OCI-LY7 (cell line): ENCODE measurements around the gene PPP1R12C. TPM values are rescaled to one million over a fixed set of nuclear protein-coding genes. Genes with fewer than 3 reads are reported as not detected.
"Not testable (repeated sequence)": the region's sequence is repeated elsewhere in the genome, so short reads cannot be mapped to it uniquely, and the experiment has no call there.

ENCODE experiments used
- BruUV-seq: library from RNA; stranded (reverse); fragments of 400-500 nt; replicated peaks from 2 replicates; lab custom pipeline; 2021; lab: Mats Ljungman, UMichigan
- CTCF ChIA-PET: fragments of 300-600 bp; sonication (Branson Sonifier 250); formaldehyde crosslinking; loops from one replicate; lab custom pipeline; 2022; ENCODE audit warnings: antibody characterized with exemption; ENCODE audit not compliant: unreplicated experiment; lab: Charles Lee
- POLR2A ChIA-PET: fragments of 300-600 bp; sonication (Branson Sonifier 250); formaldehyde crosslinking; loops from one replicate; lab custom pipeline; 2022; ENCODE audit warnings: antibody characterized with exemption; lab: Charles Lee
- DNase-seq: peaks from one replicate; pipeline ENCODE4 v3.0.0-alpha.2; 2015; ENCODE audit warnings: low spot score
- H2AFZ ChIP-seq: fragments of 200-600 bp; sonication (generic), shearing (Covaris generic); 2 replicates; pipeline ENCODE4 v1.6.1; 2014; ENCODE audit warnings: mild to moderate bottlenecking, antibody characterized with exemption, low read length, moderate library complexity
- H3K27ac ChIP-seq: fragments of 200-600 bp; sonication (generic); 2 replicates; pipeline ENCODE4 v1.5.1; 2014; ENCODE audit warnings: mixed run types, low read depth, mild to moderate bottlenecking, moderate library complexity, low read length, inconsistent platforms; ENCODE audit not compliant: poor library complexity, severe bottlenecking
- H3K36me3 ChIP-seq: fragments of 200-600 bp; sonication (generic); 2 replicates; pipeline ENCODE4 v1.6.1; 2014; ENCODE audit warnings: mild to moderate bottlenecking, antibody characterized with exemption, low read length, moderate library complexity, mixed read lengths; ENCODE audit not compliant: insufficient read depth
- H3K4me1 ChIP-seq: fragments of 200-600 bp; sonication (generic); 2 replicates; pipeline ENCODE4 v1.5.1; 2014; ENCODE audit warnings: mild to moderate bottlenecking, low read length; ENCODE audit not compliant: insufficient read depth, poor library complexity, severe bottlenecking
- H3K4me2 ChIP-seq: fragments of 200-600 bp; sonication (generic); 2 replicates; pipeline ENCODE4 v1.6.1; 2014; ENCODE audit warnings: mild to moderate bottlenecking, low read length
- H3K4me3 ChIP-seq: fragments of 200-600 bp; sonication (generic); 2 replicates; pipeline ENCODE4 v1.5.1; 2014; ENCODE audit warnings: mild to moderate bottlenecking, low read depth, low read length; ENCODE audit not compliant: poor library complexity, severe bottlenecking
- H3K79me2 ChIP-seq: fragments of 200-600 bp; sonication (generic); 2 replicates; pipeline ENCODE4 v1.6.1; 2016; ENCODE audit warnings: low read depth, mild to moderate bottlenecking, low read length, moderate library complexity, mixed read lengths; ENCODE audit not compliant: insufficient read depth
- H3K9me2 ChIP-seq: fragments of 200-600 bp; sonication (generic); 2 replicates; pipeline ENCODE4 v1.6.1; 2016; ENCODE audit warnings: mild to moderate bottlenecking, low read length, mixed read lengths; ENCODE audit not compliant: insufficient read depth
- H3K9me3 ChIP-seq: fragments of 200-600 bp; sonication (generic); 2 replicates; pipeline ENCODE4 v1.6.1; 2014; ENCODE audit warnings: mild to moderate bottlenecking, mixed run types, low read length, mixed read lengths
- H4K20me1 ChIP-seq: fragments of 200-600 bp; sonication (generic); 2 replicates; pipeline ENCODE4 v1.6.1; 2014; ENCODE audit warnings: mild to moderate bottlenecking, antibody characterized with exemption, low read length, moderate library complexity, mixed read lengths; ENCODE audit not compliant: insufficient read depth
- CTCF ChIP-seq: fragments of 200-600 bp; sonication (generic); conservative IDR thresholded peaks from 2 replicates; pipeline ENCODE4 v1.5.1; 2014; ENCODE audit warnings: mild to moderate bottlenecking, antibody characterized with exemption, low read length, moderate library complexity, mixed read lengths
- EZH2phosphoT487 ChIP-seq: fragments of 200-600 bp; sonication (generic); IDR thresholded peaks from 2 replicates; pipeline ENCODE4 v1.6.1; 2018; ENCODE audit warnings: low read depth, borderline replicate concordance, mild to moderate bottlenecking, mixed run types, antibody characterized with exemption, low read length, moderate library complexity, mixed read lengths
- intact Hi-C: fragments of 100-400 bp; cut with micrococcal nuclease; formaldehyde crosslinking; loops from one replicate; pipeline ENCODE4 v1.10.0; 2022; ENCODE audit not compliant: unreplicated experiment
- total RNA-seq, 2 experiments: library from RNA; depleted of rRNA in 1 of 2; stranded (reverse); fragments of >200 nt in 1 of 2; shearing (Covaris generic) in 1 of 2; gene quantifications; 2 replicates each; pipeline ENCODE4 v1.2.3, GENCODE V29; 2014 to 2022

Gene PPP1R12C
- total RNA-seq, 2 experiments from 2014 or later, result 177 to 211 TPM

GRCh38 chr19:55111238-55111831 is 6.1 kb downstream of the PPP1R12C start:
- no TSS peak for BruUV-seq
- H3K36me3 ChIP-seq, result peaks cover 75% of the 10 kb centered on the region
- intact Hi-C loops, result no loop called here
- H3K27ac ChIP-seq, result no peak overlapping the region
- no peaks in the 10 kb centered on the region for H3K9me3 ChIP-seq
- ChIA-PET POLR2A (no interaction called here), CTCF (no interaction called here)
- H3K4me3 ChIP-seq, result no peak overlapping the region
- peaks cover 34% of the 10 kb centered on the region for H3K4me1 ChIP-seq
- no peak for TF ChIP-seq CTCF
- no peak for TF ChIP-seq EZH2phosphoT487
- no peaks in the 10 kb centered on the region for H3K9me2 ChIP-seq
- no peak overlapping the region for H2AFZ ChIP-seq
- H4K20me1 ChIP-seq, result peaks cover 19% of the 10 kb centered on the region
- H3K79me2 ChIP-seq, result peaks cover 55% of the 10 kb centered on the region
- H3K4me2 ChIP-seq, result no peak overlapping the region
- no peak for DNase-seq

- H2AFZ ChIP-seq, result no peak overlapping the region
- TF ChIP-seq EZH2phosphoT487 (no peak), CTCF (no peak)
- no peaks in the 10 kb centered on the region for H3K9me2 ChIP-seq
- intact Hi-C loops, result no loop called here
- ChIA-PET POLR2A (no interaction called here), CTCF (no interaction called here)
- H3K9me3 ChIP-seq, result no peaks in the 10 kb centered on the region
- peaks cover 14% of the 10 kb centered on the region; the same call in 1 of the 2 replicates for H4K20me1 ChIP-seq
- H3K4me2 ChIP-seq, result no peak overlapping the region
- H3K79me2 ChIP-seq, result peaks cover 39% of the 10 kb centered on the region
- H3K4me1 ChIP-seq, result peaks cover 25% of the 10 kb centered on the region
- no peak for DNase-seq
- H3K36me3 ChIP-seq, result peaks cover 77% of the 10 kb centered on the region
- H3K27ac ChIP-seq, result no peak overlapping the region
- BruUV-seq, result no TSS peak
- no peak overlapping the region for H3K4me3 ChIP-seq
Measured at GRCh38 chr19:55109527-55110291, 7.7 kb downstream of the PPP1R12C start.

- H3K27ac ChIP-seq, BruUV-seq, H3K9me2 ChIP-seq, H3K4me3 ChIP-seq, H3K4me1 ChIP-seq, H2AFZ ChIP-seq, DNase-seq, H3K4me2 ChIP-seq, H3K9me3 ChIP-seq, H4K20me1 ChIP-seq, CTCF ChIA-PET, POLR2A ChIA-PET, intact Hi-C loops: not testable (repeated sequence)
- Histone ChIP-seq H3K79me2 (peaks cover 18% of the 10 kb centered on the region), H3K36me3 (peaks cover 85% of the 10 kb centered on the region)
Measured at GRCh38 chr19:55107252-55107651, 10.2 kb downstream of the PPP1R12C start.
